Mammary epithelial cell (primary cell): ENCODE data around the gene AS3MT.
"Not testable (repeated sequence)": the region's sequence is repeated elsewhere in the genome, so short reads cannot be mapped to it uniquely, and the experiment has no call there.

ENCODE experiments used
- CTCF ChIP-seq, 2 donors: IDR thresholded peaks in 1 of 2; conservative IDR thresholded peaks in 1 of 2; 2 replicates each; pipeline ENCODE4 v1.5.1; 2011 to 2012; ENCODE audit warnings: inconsistent platforms in 2 of 2, low read length in 2 of 2, mild to moderate bottlenecking in 2 of 2, control low read depth in 1 of 2, low read depth in 1 of 2; ENCODE audit not compliant: insufficient read depth in 1 of 2; ENCODE audit errors: extremely low read depth in 1 of 2
- EZH2 ChIP-seq: IDR thresholded peaks from 2 replicates; pipeline ENCODE4 v1.6.1; 2012; ENCODE audit warnings: low read length, inconsistent platforms, borderline replicate concordance

GRCh38 chr10:102853237-102853636, 16.0 kb upstream of the AS3MT start:
- TF ChIP-seq CTCF (conservative IDR thresholded peaks at IDR 0.05 in 1 of 2, IDR thresholded peaks at IDR 0.05 in 1 of 2; ENCODE audit: extremely low read depth in 1 of 2, insufficient read depth in 1 of 2, low read depth in 1 of 2, low read length in 2 of 2); EZH2: not testable (repeated sequence)
